IMR-90 (cell line): Measurements from ENCODE around the gene ZC3H12D. TPM values are rescaled to one million over a fixed set of nuclear protein-coding genes. Genes with fewer than 3 reads are reported as not detected.

Source experiments
- ATAC-seq: fragments of 200-7000 bp; cut with Tn5 transposase; 2 replicates; pipeline ENCODE4 v1.9.1; 2020; ENCODE audit warnings: low read depth, mild to moderate bottlenecking, moderate library complexity
- BruUV-seq: library from RNA; stranded (reverse); fragments of 400-500 nt; replicated peaks from 2 replicates; lab custom pipeline; 2021; lab: Mats Ljungman, UMichigan
- CTCF ChIA-PET: fragments of 300-600 bp; formaldehyde crosslinking; extraction: SDS; loops from one replicate; lab custom pipeline; 2021; ENCODE audit warnings: antibody characterized with exemption; lab: Yijun Ruan, JAX
- POLR2A ChIA-PET: fragments of 300-600 bp; sonication (Branson Sonifier 250); formaldehyde crosslinking; loops from one replicate; lab custom pipeline; 2022; ENCODE audit warnings: antibody characterized with exemption; ENCODE audit not compliant: unreplicated experiment; lab: Charles Lee
- DNase-seq: peaks from one replicate; pipeline ENCODE4 v3.0.0; 2013
- H2AFZ ChIP-seq: replicated peaks from 2 replicates; pipeline ENCODE3; 2013; ENCODE audit warnings: low read length, mild to moderate bottlenecking; ENCODE audit not compliant: poor library complexity
- H2AK5ac ChIP-seq: 2 replicates; pipeline ENCODE4 v1.6.1; 2013; ENCODE audit warnings: low read depth, low read length, inconsistent platforms
- H2AK9ac ChIP-seq: replicated peaks from 2 replicates; pipeline ENCODE3; 2013; ENCODE audit warnings: mild to moderate bottlenecking, low read depth, low read length, moderate library complexity; ENCODE audit not compliant: poor library complexity
- H2BK120ac ChIP-seq: 2 replicates; pipeline ENCODE4 v1.6.1; 2013; ENCODE audit warnings: low read depth, low read length, inconsistent platforms
- H2BK15ac ChIP-seq: 3 replicates; pipeline ENCODE4 v1.6.1; 2013; ENCODE audit warnings: low read depth, low read length, inconsistent platforms
- H2BK20ac ChIP-seq: 2 replicates; pipeline ENCODE4 v1.6.1; 2013; ENCODE audit warnings: low read depth, mild to moderate bottlenecking, inconsistent platforms, low read length, moderate library complexity
- H2BK5ac ChIP-seq: 2 replicates; pipeline ENCODE4 v1.6.1; 2013; ENCODE audit warnings: mild to moderate bottlenecking, low read depth, low read length, inconsistent platforms; ENCODE audit not compliant: poor library complexity, severe bottlenecking
- H3K14ac ChIP-seq: replicated peaks from 2 replicates; pipeline ENCODE4 v1.6.1; 2013; ENCODE audit warnings: low read depth, low read length, inconsistent platforms
- H3K18ac ChIP-seq: 2 replicates; pipeline ENCODE4 v1.6.1; 2013; ENCODE audit warnings: low read depth, low read length, control low read depth
- H3K23ac ChIP-seq: 2 replicates; pipeline ENCODE4 v1.6.1; 2013; ENCODE audit warnings: low read depth, low read length, inconsistent platforms
- H3K27ac ChIP-seq: 2 replicates; pipeline ENCODE4 v1.5.1; 2013; ENCODE audit warnings: mild to moderate bottlenecking, control low read depth, low read length; ENCODE audit not compliant: insufficient read depth
- H3K27me3 ChIP-seq: 2 replicates; pipeline ENCODE4 v1.6.1; 2013; ENCODE audit warnings: low read length; ENCODE audit not compliant: control insufficient read depth, insufficient read depth
- H3K36me3 ChIP-seq: 2 replicates; pipeline ENCODE4 v1.6.1; 2013; ENCODE audit warnings: low read length, mixed read lengths; ENCODE audit not compliant: control insufficient read depth, insufficient read depth
- H3K4ac ChIP-seq: 2 replicates; pipeline ENCODE4 v1.6.1; 2013; ENCODE audit warnings: low read depth, low read length, inconsistent platforms
- H3K4me1 ChIP-seq: 2 replicates; pipeline ENCODE4 v1.6.1; 2013; ENCODE audit warnings: low read length, mixed read lengths; ENCODE audit not compliant: control insufficient read depth, insufficient read depth
- H3K4me2 ChIP-seq: 2 replicates; pipeline ENCODE4 v1.6.1; 2013; ENCODE audit warnings: low read depth, mild to moderate bottlenecking, control low read depth, low read length, moderate library complexity
- H3K4me3 ChIP-seq: 2 replicates; pipeline ENCODE4 v1.5.1; 2013; ENCODE audit warnings: low read depth, mild to moderate bottlenecking, control low read depth, low read length, moderate library complexity; ENCODE audit not compliant: insufficient read depth
- H3K56ac ChIP-seq: 2 replicates; pipeline ENCODE4 v1.6.1; 2013; ENCODE audit warnings: low read length, inconsistent platforms; ENCODE audit not compliant: insufficient read depth; ENCODE audit errors: extremely low read depth
- H3K79me1 ChIP-seq, 2 experiments: 2 replicates each; pipeline ENCODE4 v1.6.1; 2013; ENCODE audit warnings: low read length in 2 of 2, inconsistent platforms in 1 of 2, low read depth in 1 of 2
- H3K9ac ChIP-seq: 2 replicates; pipeline ENCODE4 v1.6.1; 2013; ENCODE audit warnings: low read depth, low read length, control low read depth
- H3K9me1 ChIP-seq: 2 replicates; pipeline ENCODE4 v1.6.1; 2013; ENCODE audit warnings: low read length, inconsistent platforms; ENCODE audit not compliant: insufficient read depth
- H3K9me3 ChIP-seq: 2 replicates; pipeline ENCODE4 v1.6.1; 2013; ENCODE audit warnings: low read length; ENCODE audit not compliant: control insufficient read depth, insufficient read depth
- H4K20me1 ChIP-seq: 2 replicates; pipeline ENCODE4 v1.6.1; 2013; ENCODE audit warnings: low read length, inconsistent platforms; ENCODE audit not compliant: insufficient read depth
- H4K5ac ChIP-seq: 2 replicates; pipeline ENCODE4 v1.6.1; 2013; ENCODE audit warnings: mild to moderate bottlenecking, low read depth, low read length, control low read depth
- H4K8ac ChIP-seq, 2 experiments: 2 replicates each; pipeline ENCODE4 v1.6.1; 2013; ENCODE audit warnings: low read depth in 2 of 2, low read length in 2 of 2, control low read depth in 1 of 2, inconsistent platforms in 1 of 2
- H4K91ac ChIP-seq: 2 replicates; pipeline ENCODE4 v1.6.1; 2013; ENCODE audit warnings: low read depth, low read length, inconsistent platforms; ENCODE audit not compliant: insufficient read depth
- MAFK ChIP-seq: IDR thresholded peaks from 2 replicates; pipeline ENCODE4 v1.6.1; 2012; ENCODE audit warnings: low read depth, low read length, improper control_type of control experiment
- MAZ ChIP-seq: IDR thresholded peaks from 2 replicates; pipeline ENCODE4 v1.6.1; 2012; ENCODE audit warnings: low read depth, mild to moderate bottlenecking, low read length, improper control_type of control experiment, moderate library complexity, borderline replicate concordance
- MXI1 ChIP-seq: IDR thresholded peaks from 2 replicates; pipeline ENCODE4 v1.6.1; 2012; ENCODE audit warnings: low read depth, mild to moderate bottlenecking, low read length, moderate library complexity, borderline replicate concordance
- POLR2A ChIP-seq: IDR thresholded peaks from 2 replicates; pipeline ENCODE4 v1.6.1; 2012; ENCODE audit warnings: mild to moderate bottlenecking, low read depth, low read length
- SMC3 ChIP-seq: fragments of 150-350 bp; IDR thresholded peaks from 2 replicates; pipeline ENCODE4 v1.6.1; 2016; ENCODE audit warnings: low read depth, mild to moderate bottlenecking, antibody characterized with exemption, low read length, moderate library complexity
- WGBS, 2 experiments: methylation state at CpG; one replicate each; pipeline versions ENCODE4 v1.1.5 to v1.1.7; 2013; ENCODE audit warnings: missing lambda C conversion rate in 2 of 2; ENCODE audit not compliant: insufficient read length in 1 of 2; ENCODE audit errors: extremely low coverage in 2 of 2; 5-methylcytosine and 5-hydroxymethylcytosine counted together
- dilution Hi-C: fragments of 300-500 bp; cut with HindIII; formaldehyde crosslinking; loops from one replicate; pipeline ENCODE4 v1.14.3; 2018; ENCODE audit warnings: low sequenced_read_pairs; ENCODE audit not compliant: unreplicated experiment
- in situ Hi-C: fragments of 300-500 bp; cut with MboI; formaldehyde crosslinking; loops from 3 replicates; pipeline ENCODE4 v1.14.3; 2019; ENCODE audit warnings: low sequenced_read_pairs, inconsistent platforms, mixed read lengths
- intact Hi-C: fragments of 100-400 bp; cut with micrococcal nuclease; formaldehyde crosslinking; loops from 2 replicates; pipeline ENCODE4 v1.10.0; 2022
- polyA plus RNA-seq, 3 experiments: library from polyadenylated mRNA; depleted of rRNA; stranded (reverse); fragments of >200 nt; gene quantifications; 2 replicates each; pipeline ENCODE4 v1.2.3, GENCODE V29; 2012; ENCODE audit warnings: low replicate concordance in 1 of 3
- total RNA-seq: library from RNA; depleted of rRNA; stranded (reverse); fragments of >200 nt; gene quantifications from 2 replicates; pipeline ENCODE4 v1.2.3, GENCODE V29; 2012

Gene ZC3H12D
- total and polyA plus RNA-seq, 2 of the 4 experiments (the other 2 are of a cell fraction) = under 0.01 to 0.12 TPM

GRCh38 chr6:149428606-149429005 lies 56.2 kb downstream of the ZC3H12D start:
- no TSS peak for BruUV-seq
- no peak overlapping the region for H2AK9ac ChIP-seq
- no peak overlapping the region for H2AFZ ChIP-seq
- no peak overlapping the region for H3K23ac ChIP-seq
- TF ChIP-seq POLR2A (no peak), MXI1 (no peak), MAZ (no peak), SMC3 (no peak), MAFK (no peak)
- no peaks in the 10 kb centered on the region for H3K36me3 ChIP-seq
- WGBS, 2 experiments = 90% methylated on average over 2 of the region's 4 CpGs; no CpG with 5 or more reads in 1 of the 2 experiments
- H3K27me3 ChIP-seq = peaks cover 4% of the 10 kb centered on the region
- H3K56ac ChIP-seq = no peak overlapping the region
- no peak for DNase-seq
- no peak overlapping the region for H2BK5ac ChIP-seq
- dilution Hi-C loops = no loop called here
- H3K9me1 ChIP-seq = no peaks in the 10 kb centered on the region
- H3K4me3 ChIP-seq = no peak overlapping the region
- H3K9ac ChIP-seq = no peak overlapping the region
- H3K14ac ChIP-seq = no peak overlapping the region
- no peak overlapping the region for H2BK15ac ChIP-seq
- H3K4me1 ChIP-seq = peaks cover 4% of the 10 kb centered on the region; the same call in 1 of the 2 replicates
- ChIA-PET CTCF (no interaction called here), POLR2A (no interaction called here)
- no peak overlapping the region for H2BK120ac ChIP-seq
- no peak overlapping the region for H2BK20ac ChIP-seq
- H3K9me3 ChIP-seq = no peaks in the 10 kb centered on the region
- H3K27ac ChIP-seq = no peak overlapping the region
- H4K5ac ChIP-seq = no peak overlapping the region
- H2AK5ac ChIP-seq = no peak overlapping the region
- no peak overlapping the region for H4K91ac ChIP-seq
- no peaks in the 10 kb centered on the region for H3K79me1 ChIP-seq
- no peak overlapping the region for H3K4me2 ChIP-seq
- H3K18ac ChIP-seq = no peak overlapping the region
- ATAC-seq = no peak
- in situ Hi-C loops = loop anchor here (5.0 to 10.0 kb wide), 3 partner anchors 346 to 844 kb away; no protein-coding TSS in a partner anchor
- no peak overlapping the region for H3K4ac ChIP-seq
- H4K20me1 ChIP-seq = no peaks in the 10 kb centered on the region
- no peak overlapping the region for H4K8ac ChIP-seq
- intact Hi-C loops = no loop called here
